Skeletal muscle tissue (tissue), 4 donors: ENCODE measurements around the gene VWA8. TPM values are rescaled to one million over a fixed set of nuclear protein-coding genes. Genes with fewer than 3 reads are reported as not detected.

Experiments used
- H3K27ac ChIP-seq: one replicate; pipeline ENCODE4 v1.7.0; 2013; ENCODE audit warnings: mild to moderate bottlenecking, low read depth, low read length, inconsistent platforms
- H3K27me3 ChIP-seq, 3 donors: one replicate each; pipeline ENCODE4 v1.7.0; 2013; ENCODE audit warnings: low read length in 3 of 3; ENCODE audit not compliant: control insufficient read depth in 3 of 3, insufficient read depth in 3 of 3
- H3K36me3 ChIP-seq, 3 donors: one replicate each; pipeline ENCODE4 v1.7.0; 2013; ENCODE audit warnings: low read length in 3 of 3; ENCODE audit not compliant: control insufficient read depth in 3 of 3, insufficient read depth in 3 of 3
- H3K4me1 ChIP-seq, 3 donors: one replicate each; pipeline ENCODE4 v1.7.0; 2013; ENCODE audit warnings: low read length in 3 of 3, mild to moderate bottlenecking in 3 of 3; ENCODE audit not compliant: control insufficient read depth in 3 of 3, insufficient read depth in 3 of 3
- H3K4me3 ChIP-seq, 3 donors: one replicate each; pipeline ENCODE4 v1.7.0; 2013; ENCODE audit warnings: low read length in 3 of 3
- H3K9ac ChIP-seq, 3 donors: one replicate each; pipeline ENCODE4 v1.7.0; 2013; ENCODE audit warnings: low read length in 3 of 3, mild to moderate bottlenecking in 3 of 3, moderate library complexity in 2 of 3, low read depth in 1 of 3
- H3K9me3 ChIP-seq, 3 donors: one replicate each; pipeline ENCODE4 v1.7.0; 2013; ENCODE audit warnings: low read length in 3 of 3; ENCODE audit not compliant: control insufficient read depth in 3 of 3
- total RNA-seq: library from RNA; depleted of rRNA; stranded (reverse); fragments of >200 nt; gene quantifications from one replicate; pipeline ENCODE4 v1.2.3, GENCODE V29; 2014
- donor health status: Osteomylitis.

Gene VWA8
- total RNA-seq = 49.1 TPM

DNA sequence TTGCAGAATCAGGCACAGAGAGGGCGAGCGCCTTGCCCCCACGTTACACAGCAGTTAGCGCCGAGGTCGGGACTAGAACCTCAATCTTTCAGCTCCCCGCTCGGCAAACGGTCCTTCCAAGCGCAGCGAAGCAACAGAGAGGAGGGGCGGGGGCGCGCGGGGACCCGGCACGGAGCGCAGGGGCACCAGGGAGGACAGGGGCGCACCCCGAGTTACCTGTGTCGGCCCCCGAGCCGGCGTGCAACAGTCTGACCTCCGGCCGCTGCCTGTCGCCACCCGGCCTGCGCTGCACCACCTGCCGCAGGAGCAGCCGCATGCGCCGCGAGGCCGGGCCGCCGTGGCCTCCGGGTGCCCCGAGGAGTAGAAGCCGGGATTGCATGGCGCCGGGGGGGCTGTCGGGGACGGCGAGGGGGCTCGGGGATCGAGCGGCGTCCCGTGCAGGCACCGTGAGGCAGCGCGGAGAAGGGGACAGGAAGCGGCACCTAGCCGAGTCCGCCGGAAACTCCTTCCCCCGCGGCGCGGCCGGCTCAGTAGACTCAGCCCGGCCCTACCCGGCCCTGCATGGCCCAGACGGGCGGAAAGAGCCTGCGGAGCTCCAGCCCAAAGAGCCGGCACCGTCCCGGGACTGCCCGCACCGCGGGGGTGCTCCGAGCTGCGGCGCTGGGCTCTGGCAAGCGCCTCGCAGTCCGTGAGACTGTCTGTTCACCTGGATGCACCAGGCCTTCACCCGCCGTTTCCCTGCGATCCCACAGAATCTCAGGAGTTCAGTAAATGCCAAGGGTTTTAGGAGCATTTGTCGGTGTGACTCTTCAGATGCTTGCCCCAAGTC lies at the start of gene VWA8:
Gene VWA8, minus strand, starts transcription at position 473 of the 829 bp plus-strand sequence. Its CDS starts 94 bp downstream, at position 379.
- H3K9ac ChIP-seq = peak within 1 kb of the TSS; percentile 91 to 96 (median 96)
- H3K36me3 ChIP-seq = no peaks in the 10 kb centered on the region
- no peaks in the 10 kb centered on the region for H3K9me3 ChIP-seq
- H3K27ac ChIP-seq = peak within 1 kb of the TSS; percentile 80
- H3K4me1 ChIP-seq = peaks cover 10 to 19% (median 12%) of the 10 kb centered on the region in 3 donors
- H3K4me3 ChIP-seq = peak within 1 kb of the TSS; percentile 88 to 94 (median 89)
- H3K27me3 ChIP-seq = no peaks in the 10 kb centered on the region

DNA sequence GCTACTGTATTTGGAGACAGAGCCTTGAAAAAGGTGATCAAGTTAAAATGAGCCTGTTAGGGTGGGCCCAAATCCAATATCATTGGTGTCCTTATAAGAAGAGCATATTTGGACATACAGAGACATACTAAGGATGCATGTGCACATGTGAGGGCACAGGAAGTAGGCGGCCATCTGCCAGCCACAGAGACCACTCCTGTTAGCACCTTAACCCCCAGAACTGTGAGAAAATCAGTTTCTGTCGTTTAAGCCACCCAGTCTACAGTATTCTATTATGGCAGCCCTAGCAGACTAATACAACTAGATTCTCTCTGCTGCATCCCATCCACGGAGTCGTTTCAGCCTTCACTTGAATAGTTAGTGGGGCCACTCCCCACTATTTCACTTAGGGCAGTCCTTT lies 48.1 kb upstream of the VWA8 start:
- H3K9me3 ChIP-seq = no peaks in the 10 kb centered on the region
- peaks cover 0 to 7% (median 6%) of the 10 kb centered on the region in 3 donors for H3K4me1 ChIP-seq
- no peak overlapping the region for H3K27ac ChIP-seq
- no peak overlapping the region for H3K4me3 ChIP-seq
- no peak overlapping the region for H3K9ac ChIP-seq
- no peaks in the 10 kb centered on the region for H3K27me3 ChIP-seq
- H3K36me3 ChIP-seq = no peaks in the 10 kb centered on the region

DNA sequence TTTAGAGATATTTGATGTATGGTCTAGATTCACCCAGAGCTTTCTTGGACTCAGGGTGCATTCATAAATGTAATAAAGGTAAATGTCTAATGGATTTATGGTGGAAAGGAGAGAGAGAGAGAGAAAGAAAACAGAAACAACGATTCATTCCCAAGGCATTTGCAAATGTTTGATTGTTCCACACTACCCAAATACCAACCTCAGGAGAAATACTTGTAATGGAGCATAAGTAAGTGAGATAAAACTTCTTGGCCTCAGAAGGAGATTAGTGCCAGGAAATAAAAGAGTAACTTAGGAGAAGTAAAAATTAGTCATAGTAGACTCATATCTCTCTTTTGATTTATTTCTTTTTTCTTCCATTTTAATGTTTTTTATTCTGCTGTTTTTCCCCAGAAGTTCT lies 46.9 kb upstream of the VWA8 start:
- H3K9ac ChIP-seq = no peak overlapping the region
- H3K27ac ChIP-seq = no peak overlapping the region
- H3K4me1 ChIP-seq = peaks cover 0 to 7% (median 6%) of the 10 kb centered on the region in 3 donors
- no peaks in the 10 kb centered on the region for H3K36me3 ChIP-seq
- H3K27me3 ChIP-seq = no peaks in the 10 kb centered on the region
- no peak overlapping the region for H3K4me3 ChIP-seq
- H3K9me3 ChIP-seq = no peaks in the 10 kb centered on the region

DNA sequence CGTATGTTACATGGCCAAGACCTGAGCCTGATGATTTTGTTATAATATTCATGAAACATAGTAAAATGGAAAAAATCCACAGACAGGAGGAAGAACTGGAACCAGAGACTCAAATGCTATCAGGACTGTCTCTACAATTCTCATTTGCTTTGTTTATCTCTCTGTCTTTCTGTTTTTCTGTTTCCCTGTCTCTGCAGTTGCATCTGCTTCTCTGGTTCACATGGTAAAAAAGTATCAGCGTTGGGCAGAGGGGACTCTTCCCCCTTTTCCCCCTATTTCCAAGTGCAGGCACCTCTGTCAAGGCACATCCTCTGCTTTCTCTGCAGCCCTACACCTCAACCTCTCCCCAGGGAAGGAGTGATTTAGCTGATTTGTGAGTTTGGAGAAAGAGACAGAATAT lies 41.2 kb upstream of the VWA8 start:
- no peaks in the 10 kb centered on the region for H3K9me3 ChIP-seq
- H3K4me3 ChIP-seq = no peak overlapping the region
- no peaks in the 10 kb centered on the region for H3K4me1 ChIP-seq
- peaks cover 0 to 3% (median 0%) of the 10 kb centered on the region in 3 donors for H3K27me3 ChIP-seq
- no peaks in the 10 kb centered on the region for H3K36me3 ChIP-seq
- no peak overlapping the region for H3K27ac ChIP-seq
- H3K9ac ChIP-seq = no peak overlapping the region

DNA sequence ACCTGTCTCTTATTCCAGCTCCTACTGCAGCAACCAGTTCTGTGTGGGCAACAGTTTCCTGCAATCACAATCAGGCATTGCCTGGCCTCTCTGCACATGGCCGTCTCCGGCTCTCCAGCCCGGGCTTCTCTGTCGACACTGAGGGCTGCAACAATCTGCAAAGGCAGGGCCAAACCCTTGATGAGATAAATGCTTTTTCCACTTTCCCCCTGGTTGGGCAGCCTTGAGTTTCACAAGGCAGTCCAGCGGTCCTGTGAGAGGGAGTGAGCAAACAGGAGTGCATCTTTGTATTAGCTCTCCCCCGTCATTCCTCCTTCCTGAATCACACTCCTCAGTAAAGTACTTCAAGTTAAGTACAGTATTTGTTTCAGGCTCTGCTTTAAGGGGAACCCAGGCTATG lies 40.7 kb upstream of the VWA8 start:
- H3K4me1 ChIP-seq = no peaks in the 10 kb centered on the region
- H3K9me3 ChIP-seq = no peaks in the 10 kb centered on the region
- peaks cover 0 to 3% (median 0%) of the 10 kb centered on the region in 3 donors for H3K27me3 ChIP-seq
- no peak overlapping the region for H3K4me3 ChIP-seq
- H3K27ac ChIP-seq = no peak overlapping the region
- H3K9ac ChIP-seq = no peak overlapping the region
- no peaks in the 10 kb centered on the region for H3K36me3 ChIP-seq

DNA sequence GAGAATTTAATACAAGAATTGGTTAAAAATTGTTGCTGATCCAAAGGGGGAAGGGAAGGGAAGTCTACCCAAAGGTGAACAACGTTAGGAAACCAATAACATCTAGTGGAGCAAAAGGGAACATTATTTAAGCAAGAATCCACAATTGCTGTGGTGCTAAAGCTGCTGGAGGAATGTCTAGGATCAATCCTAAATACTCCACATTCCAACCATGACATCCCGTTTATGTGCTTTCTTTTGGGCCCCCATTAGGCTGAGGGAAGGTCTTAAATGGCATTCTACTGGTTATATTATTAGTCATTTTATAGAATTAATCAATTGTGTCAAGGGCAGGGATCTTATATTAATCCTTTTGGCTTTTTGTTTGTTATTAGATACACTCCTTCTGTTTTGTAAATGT lies 39.9 kb upstream of the VWA8 start:
- Histone ChIP-seq H3K9me3 (no peaks in the 10 kb centered on the region), H3K27me3 (peaks cover 0 to 3% (median 0%) of the 10 kb centered on the region in 3 donors)

DNA sequence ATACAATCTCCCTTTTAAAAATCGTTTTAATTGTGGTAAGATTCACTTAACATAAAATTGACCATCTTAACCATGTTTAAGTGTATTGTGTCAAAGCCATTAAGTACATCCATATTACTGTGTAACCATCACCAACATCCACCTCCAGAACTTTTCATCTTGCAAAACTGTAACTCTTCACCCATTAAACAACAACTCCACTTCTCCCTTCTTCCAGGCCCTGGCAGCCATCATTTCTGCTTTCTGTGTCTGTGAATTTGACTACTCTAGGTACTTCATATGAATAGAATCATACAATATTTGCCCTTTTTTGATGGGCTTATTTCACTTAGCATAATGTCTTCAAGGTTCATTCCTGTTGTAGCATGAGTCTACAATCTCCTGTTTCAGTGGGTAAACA lies 36.5 kb upstream of the VWA8 start:
- H3K4me1 ChIP-seq = no peaks in the 10 kb centered on the region
- H3K27me3 ChIP-seq = peaks cover 0 to 3% (median 0%) of the 10 kb centered on the region in 3 donors
- no peak overlapping the region for H3K27ac ChIP-seq
- H3K4me3 ChIP-seq = no peak overlapping the region
- no peaks in the 10 kb centered on the region for H3K36me3 ChIP-seq
- no peak overlapping the region for H3K9ac ChIP-seq
- H3K9me3 ChIP-seq = no peaks in the 10 kb centered on the region

More for the DNA sequence above, 39.9 kb upstream of the VWA8 start:
- Histone ChIP-seq H3K9ac (no peak overlapping the region), H3K36me3 (no peaks in the 10 kb centered on the region), H3K27ac (no peak overlapping the region), H3K4me1 (no peaks in the 10 kb centered on the region), H3K4me3 (no peak overlapping the region)

DNA sequence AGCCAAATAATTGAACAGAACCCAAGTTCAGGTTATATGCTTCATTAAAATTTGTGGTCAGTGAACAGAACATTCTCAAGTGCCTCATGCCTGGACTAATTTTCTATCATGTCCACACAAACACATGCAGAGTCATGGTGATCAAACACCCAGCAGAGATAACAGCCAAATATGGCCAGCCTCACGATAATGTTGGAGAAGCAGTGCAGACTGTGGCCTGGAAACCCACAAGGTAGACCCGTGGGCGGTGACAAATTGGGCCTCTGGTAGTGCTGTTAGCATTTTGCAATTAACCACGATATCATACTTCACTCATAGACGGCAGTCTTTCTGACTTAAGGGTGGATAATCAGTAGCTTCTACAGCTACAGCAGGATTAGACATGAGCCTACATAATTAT lies 35.0 kb upstream of the VWA8 start:
- Histone ChIP-seq H3K9me3 (no peaks in the 10 kb centered on the region), H3K9ac (no peak overlapping the region), H3K27ac (no peak overlapping the region), H3K4me3 (no peak overlapping the region), H3K27me3 (no peaks in the 10 kb centered on the region), H3K4me1 (no peaks in the 10 kb centered on the region), H3K36me3 (no peaks in the 10 kb centered on the region)

DNA sequence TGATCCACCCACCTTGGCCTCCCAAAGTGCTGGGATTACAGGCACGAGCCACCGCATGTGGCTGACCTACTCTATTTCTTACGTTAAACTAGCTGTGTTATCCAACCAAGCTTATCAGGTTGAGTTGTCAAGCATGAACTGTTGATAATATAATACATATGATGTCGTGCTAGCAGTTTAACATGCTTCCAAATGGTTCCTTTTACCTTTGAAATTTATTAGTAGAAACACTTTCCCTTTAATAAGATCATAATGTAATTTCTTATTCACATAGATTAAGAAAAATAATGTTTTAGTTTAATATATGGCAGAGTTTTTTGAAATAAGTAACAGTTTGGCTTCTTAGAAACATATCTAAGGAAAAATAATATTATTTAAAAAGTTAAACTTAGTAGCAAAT lies 34.4 kb upstream of the VWA8 start:
- H3K9ac ChIP-seq = no peak overlapping the region
- no peak overlapping the region for H3K27ac ChIP-seq
- no peaks in the 10 kb centered on the region for H3K36me3 ChIP-seq
- no peaks in the 10 kb centered on the region for H3K27me3 ChIP-seq
- no peaks in the 10 kb centered on the region for H3K4me1 ChIP-seq
- H3K9me3 ChIP-seq = no peaks in the 10 kb centered on the region
- no peak overlapping the region for H3K4me3 ChIP-seq

DNA sequence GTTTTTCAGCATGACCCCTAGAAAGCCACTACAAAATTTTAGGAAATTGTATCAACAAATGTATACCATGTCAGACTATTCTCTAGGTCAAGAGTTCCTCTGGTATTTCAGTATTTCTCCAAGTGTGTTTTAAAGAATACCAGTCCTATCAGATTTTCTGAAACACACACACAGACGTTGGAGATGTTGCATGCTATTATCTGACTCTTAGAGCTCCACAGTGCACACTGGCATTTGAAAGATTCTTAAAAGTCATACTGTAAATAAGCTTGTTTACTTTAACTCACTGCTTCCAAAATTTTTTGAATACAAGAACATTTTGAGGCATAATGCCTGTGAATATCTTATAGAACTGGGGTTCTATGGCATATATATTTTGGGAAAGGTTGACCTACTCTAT lies 33.8 kb upstream of the VWA8 start:
- Histone ChIP-seq H3K27me3 (no peaks in the 10 kb centered on the region), H3K4me3 (no peak overlapping the region), H3K27ac (no peak overlapping the region), H3K36me3 (no peaks in the 10 kb centered on the region), H3K9me3 (no peaks in the 10 kb centered on the region), H3K4me1 (no peaks in the 10 kb centered on the region), H3K9ac (no peak overlapping the region)
